PC-9 (cell line): ENCODE data around the gene FAM222B. TPM values are rescaled to one million over a fixed set of nuclear protein-coding genes. Genes with fewer than 3 reads are reported as not detected.

Experiments used
- BruUV-seq: library from RNA; stranded (reverse); fragments of 400-500 nt; replicated peaks from 2 replicates; lab custom pipeline; 2021; lab: Mats Ljungman, UMichigan
- CTCF ChIA-PET: fragments of 300-600 bp; sonication (Branson Sonifier 250); formaldehyde crosslinking; loops from one replicate; lab custom pipeline; 2022; ENCODE audit warnings: antibody characterized with exemption; lab: Charles Lee
- POLR2A ChIA-PET: fragments of 300-600 bp; sonication (Branson Sonifier 250); formaldehyde crosslinking; loops from one replicate; lab custom pipeline; 2022; ENCODE audit warnings: antibody characterized with exemption; ENCODE audit not compliant: unreplicated experiment; lab: Charles Lee
- DNase-seq, 2 experiments: peaks; one replicate each; pipeline versions ENCODE4 v3.0.0 to v3.0.0-alpha.2; 2015 to 2022; ENCODE audit warnings: mixed read lengths in 1 of 2
- H2AFZ ChIP-seq: fragments of 200-600 bp; sonication (generic); 2 replicates; pipeline ENCODE4 v1.8.1; 2017; ENCODE audit warnings: antibody characterized with exemption
- H3F3A ChIP-seq: fragments of 200-600 bp; sonication (generic); 2 replicates; pipeline ENCODE4 v1.8.1; 2017; ENCODE audit warnings: antibody characterized with exemption, mild to moderate bottlenecking, low read depth; ENCODE audit not compliant: insufficient read depth
- H3K27ac ChIP-seq: fragments of 200-600 bp; sonication (generic); 2 replicates; pipeline ENCODE4 v1.6.1; 2016; ENCODE audit warnings: mixed run types
- H3K27me3 ChIP-seq: fragments of 200-600 bp; sonication (generic); 2 replicates; pipeline ENCODE4 v1.6.1; 2016; ENCODE audit warnings: low read depth, mixed run types; ENCODE audit not compliant: insufficient read depth
- H3K36me3 ChIP-seq: fragments of 200-600 bp; sonication (generic); 2 replicates; pipeline ENCODE4 v1.6.1; 2016; ENCODE audit warnings: low read depth, mixed run types
- H3K4me1 ChIP-seq: fragments of 200-600 bp; sonication (generic); replicated peaks from 2 replicates; pipeline ENCODE4 v1.6.1; 2016; ENCODE audit warnings: mixed run types; ENCODE audit not compliant: insufficient read depth
- H3K4me2 ChIP-seq: fragments of 200-600 bp; sonication (generic); 2 replicates; pipeline ENCODE4 v1.6.1; 2017; ENCODE audit warnings: mixed run types
- H3K4me3 ChIP-seq: fragments of 200-600 bp; sonication (generic); 2 replicates; pipeline ENCODE4 v1.6.1; 2016; ENCODE audit warnings: mixed run types
- H3K79me2 ChIP-seq: fragments of 200-600 bp; sonication (generic); 2 replicates; pipeline ENCODE4 v1.6.1; 2017; ENCODE audit warnings: low read depth, mixed run types
- H3K9me2 ChIP-seq: fragments of 200-600 bp; sonication (generic); 2 replicates; pipeline ENCODE4 v1.8.1; 2017; ENCODE audit warnings: mild to moderate bottlenecking; ENCODE audit not compliant: insufficient read depth
- H3K9me3 ChIP-seq: fragments of 200-600 bp; sonication (generic); 2 replicates; pipeline ENCODE4 v1.8.1; 2016; ENCODE audit warnings: low read depth; ENCODE audit not compliant: insufficient read depth
- H4K20me1 ChIP-seq: fragments of 200-600 bp; sonication (generic); 2 replicates; pipeline ENCODE4 v1.8.1; 2017; ENCODE audit not compliant: insufficient read depth
- EZH2 ChIP-seq: fragments of 200-600 bp; sonication (generic); IDR thresholded peaks from 2 replicates; pipeline ENCODE4 v1.8.0; 2017; ENCODE audit warnings: antibody characterized with exemption, low read depth
- intact Hi-C: fragments of 100-400 bp; cut with micrococcal nuclease; formaldehyde crosslinking; loops from one replicate; pipeline ENCODE4 v1.10.0; 2022; ENCODE audit not compliant: unreplicated experiment
- total RNA-seq: library from RNA; stranded (reverse); gene quantifications from 2 replicates; pipeline ENCODE4 v1.2.3, GENCODE V29; 2021
- TF ChIP-seq, protein P1 (sequence below): fragments of 200-600 bp; sonication (generic); conservative IDR thresholded peaks from 2 replicates; pipeline ENCODE4 v1.6.1; 2017; ENCODE audit warnings: mixed run types, antibody characterized with exemption, mild to moderate bottlenecking, moderate library complexity

FAM222B gene
- total RNA-seq, 1 experiment from 2014 or later: 26.4 TPM

GRCh38 chr17:28864991-28865849, 22.6 kb upstream of the FAM222B start:
- no peaks in the 10 kb centered on the region for H3K9me2 ChIP-seq
- H3K4me2 ChIP-seq: no peak overlapping the region
- TF ChIP-seq EZH2: no peak
- TF ChIP-seq, protein P1, sequence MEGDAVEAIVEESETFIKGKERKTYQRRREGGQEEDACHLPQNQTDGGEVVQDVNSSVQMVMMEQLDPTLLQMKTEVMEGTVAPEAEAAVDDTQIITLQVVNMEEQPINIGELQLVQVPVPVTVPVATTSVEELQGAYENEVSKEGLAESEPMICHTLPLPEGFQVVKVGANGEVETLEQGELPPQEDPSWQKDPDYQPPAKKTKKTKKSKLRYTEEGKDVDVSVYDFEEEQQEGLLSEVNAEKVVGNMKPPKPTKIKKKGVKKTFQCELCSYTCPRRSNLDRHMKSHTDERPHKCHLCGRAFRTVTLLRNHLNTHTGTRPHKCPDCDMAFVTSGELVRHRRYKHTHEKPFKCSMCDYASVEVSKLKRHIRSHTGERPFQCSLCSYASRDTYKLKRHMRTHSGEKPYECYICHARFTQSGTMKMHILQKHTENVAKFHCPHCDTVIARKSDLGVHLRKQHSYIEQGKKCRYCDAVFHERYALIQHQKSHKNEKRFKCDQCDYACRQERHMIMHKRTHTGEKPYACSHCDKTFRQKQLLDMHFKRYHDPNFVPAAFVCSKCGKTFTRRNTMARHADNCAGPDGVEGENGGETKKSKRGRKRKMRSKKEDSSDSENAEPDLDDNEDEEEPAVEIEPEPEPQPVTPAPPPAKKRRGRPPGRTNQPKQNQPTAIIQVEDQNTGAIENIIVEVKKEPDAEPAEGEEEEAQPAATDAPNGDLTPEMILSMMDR: no peak
- no peak overlapping the region for H3K27ac ChIP-seq
- no peaks in the 10 kb centered on the region for H3K4me1 ChIP-seq
- no peaks in the 10 kb centered on the region for H3K36me3 ChIP-seq
- CTCF ChIA-PET: no interaction called here
- no peak for DNase-seq
- no peaks in the 10 kb centered on the region for H3K27me3 ChIP-seq
- H4K20me1 ChIP-seq: no peaks in the 10 kb centered on the region
- intact Hi-C loops: no loop called here
- BruUV-seq: no TSS peak
- 0 out of 2 replicates have a peak, but pooled peaks cover 3% of the 10 kb centered on the region for H3F3A ChIP-seq
- H2AFZ ChIP-seq: no peak overlapping the region
- POLR2A ChIA-PET: no interaction called here
- no peaks in the 10 kb centered on the region for H3K9me3 ChIP-seq
- H3K4me3 ChIP-seq: no peak overlapping the region
- H3K79me2 ChIP-seq: no peaks in the 10 kb centered on the region

GRCh38 chr17:28863953-28864352, 21.4 kb upstream of the FAM222B start:
- no peaks in the 10 kb centered on the region for H4K20me1 ChIP-seq
- BruUV-seq: no TSS peak
- POLR2A ChIA-PET: no interaction called here

DNA sequence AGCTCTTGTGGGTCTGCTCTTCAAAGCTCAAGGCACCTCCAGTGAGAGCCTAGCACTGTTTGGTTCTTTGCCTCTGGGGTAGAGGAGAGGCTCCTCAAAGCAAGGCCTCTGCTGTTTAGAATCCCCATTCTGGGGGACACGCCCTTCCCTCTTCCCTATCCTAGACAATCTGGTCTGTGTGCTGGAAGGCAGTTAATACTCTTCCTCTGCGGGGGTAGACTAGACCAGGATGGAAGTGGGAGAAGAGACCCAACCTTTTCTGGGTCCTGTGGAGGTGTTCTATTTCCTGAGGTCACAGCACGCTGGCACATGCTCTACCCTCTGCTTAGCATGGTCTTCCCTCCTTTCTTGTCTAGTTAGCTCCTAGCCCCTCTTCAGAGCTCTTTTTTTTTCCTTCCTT, 20.0 kb upstream of the FAM222B start:
- H3K27ac ChIP-seq: no peak overlapping the region
- no peaks in the 10 kb centered on the region for H3K27me3 ChIP-seq
- no peak overlapping the region for H3K4me3 ChIP-seq
- 0 out of 2 replicates have a peak, but pooled peaks cover 3% of the 10 kb centered on the region for H3F3A ChIP-seq
- DNase-seq: no peak
- H3K9me3 ChIP-seq: no peaks in the 10 kb centered on the region
- no peaks in the 10 kb centered on the region for H3K9me2 ChIP-seq
- POLR2A ChIA-PET: interaction anchor here (0.6 kb wide), 2 partner anchors 21 to 708 kb away, joined by 4 to 22 read pairs; no protein-coding TSS in a partner anchor
- H3K4me2 ChIP-seq: no peak overlapping the region
- no peaks in the 10 kb centered on the region for H3K36me3 ChIP-seq
- no TSS peak for BruUV-seq
- no peak for TF ChIP-seq EZH2
- TF ChIP-seq, protein P1: no peak
- H3K79me2 ChIP-seq: no peaks in the 10 kb centered on the region
- H4K20me1 ChIP-seq: no peaks in the 10 kb centered on the region
- CTCF ChIA-PET: no interaction called here
- no peak overlapping the region for H2AFZ ChIP-seq
- no peaks in the 10 kb centered on the region for H3K4me1 ChIP-seq
- intact Hi-C loops: no loop called here

More at GRCh38 chr17:28863953-28864352, 21.4 kb upstream of the FAM222B start:
- intact Hi-C loops: no loop called here
- Histone ChIP-seq H3F3A (0 out of 2 replicates have a peak, but pooled peaks cover 3% of the 10 kb centered on the region), H3K27ac (no peak overlapping the region), H3K27me3 (no peaks in the 10 kb centered on the region), H3K9me3 (no peaks in the 10 kb centered on the region), H3K4me1 (no peaks in the 10 kb centered on the region), H3K9me2 (no peaks in the 10 kb centered on the region), H2AFZ (no peak overlapping the region), H3K36me3 (no peaks in the 10 kb centered on the region), H3K4me3 (no peak overlapping the region), H3K4me2 (no peak overlapping the region), H3K79me2 (no peaks in the 10 kb centered on the region)
- CTCF ChIA-PET: interaction anchor here (0.5 to 0.6 kb wide), 2 partner anchors 73 to 127 kb away, joined by 3 read pairs; no protein-coding TSS in a partner anchor
- no peak for DNase-seq
- TF ChIP-seq EZH2: no peak
- TF ChIP-seq, protein P1: no peak
